ENCODE results near the gene NKAIN1. TPM values are rescaled to one million over a fixed set of nuclear protein-coding genes. Genes with fewer than 3 reads are reported as not detected.

The NKAIN1 gene
- total RNA-seq, 1 experiment from 2014 or later = 1.4 TPM

GRCh38 chr1:31183126-31183525 lies 56.6 kb downstream of the NKAIN1 start:
- no TSS peak for BruUV-seq (replicated peaks)
- Histone ChIP-seq H3K36me3 (ENCODE audit: insufficient read depth, low read length, poor library complexity, severe bottlenecking) (no peaks in the 10 kb centered on the region), H3K4me3 (ENCODE audit: low read depth, low read length, poor library complexity, severe bottlenecking) (no peak overlapping the region), H3K27ac (ENCODE audit: low read depth, low read length, poor library complexity, severe bottlenecking) (no peak overlapping the region), H3K27me3 (replicated peaks; ENCODE audit: insufficient read depth, low read depth, low read length, poor library complexity) (peaks cover 10% of the 10 kb centered on the region), H3K4me1 (ENCODE audit: insufficient read depth, low read length, poor library complexity, severe bottlenecking) (peaks cover 9% of the 10 kb centered on the region), H3K9me3 (ENCODE audit: low read depth, low read length, poor library complexity, severe bottlenecking) (no peaks in the 10 kb centered on the region)
- intact Hi-C loops (cut with micrococcal nuclease; ENCODE audit: unreplicated experiment) = loop anchor here (5.0 kb wide), 1 partner anchor 364 kb away; no protein-coding TSS in a partner anchor
- ChIA-PET POLR2A (ENCODE audit: low non-redundant PET) (no interaction called here), CTCF (interaction anchor here (0.5 to 1.5 kb wide), 4 partner anchors 33 to 606 kb away, joined by 3 to 10 read pairs (median 4); no protein-coding TSS in a partner anchor)
- no peak for TF ChIP-seq EZH2 (IDR thresholded peaks at IDR 0.05; ENCODE audit: borderline replicate concordance, low read depth, low read length, poor library complexity, severe bottlenecking)
- TF ChIP-seq CTCF (conservative IDR thresholded peaks at IDR 0.05; ENCODE audit: low read depth, low read length) = no peak
- DNase-seq (ENCODE audit: low spot score) = no peak

- Histone ChIP-seq H3K4me3 (ENCODE audit: low read depth, low read length, poor library complexity, severe bottlenecking) (no peak overlapping the region), H3K27ac (ENCODE audit: low read depth, low read length, poor library complexity, severe bottlenecking) (no peak overlapping the region), H3K4me1 (ENCODE audit: insufficient read depth, low read length, poor library complexity, severe bottlenecking) (peaks cover 9% of the 10 kb centered on the region), H3K36me3 (ENCODE audit: insufficient read depth, low read length, poor library complexity, severe bottlenecking) (no peaks in the 10 kb centered on the region), H3K9me3 (ENCODE audit: low read depth, low read length, poor library complexity, severe bottlenecking) (no peaks in the 10 kb centered on the region), H3K27me3 (replicated peaks; ENCODE audit: insufficient read depth, low read depth, low read length, poor library complexity) (peaks cover 4% of the 10 kb centered on the region)
- peak; percentile 87 for DNase-seq (ENCODE audit: low spot score)
- intact Hi-C loops (cut with micrococcal nuclease; ENCODE audit: unreplicated experiment) = loop anchor here (5.0 kb wide), 1 partner anchor 365 kb away; no protein-coding TSS in a partner anchor
- TF ChIP-seq CTCF (conservative IDR thresholded peaks at IDR 0.05; ENCODE audit: low read depth, low read length) (no peak; the same call in 1 of the 2 replicates), EZH2 (IDR thresholded peaks at IDR 0.05; ENCODE audit: borderline replicate concordance, low read depth, low read length, poor library complexity, severe bottlenecking) (no peak)
- CTCF ChIA-PET = interaction anchor here (1.7 kb wide), 1 partner anchor 367 kb away, joined by 3 read pairs; no protein-coding TSS in a partner anchor
- POLR2A ChIA-PET (ENCODE audit: low non-redundant PET) = no interaction called here
- BruUV-seq (replicated peaks) = no TSS peak
Measured at GRCh38 chr1:31182352-31182751, 57.3 kb downstream of the NKAIN1 start.

GRCh38 chr1:31181515-31182343 lies 58.0 kb downstream of the NKAIN1 start:
- Histone ChIP-seq H3K27me3 (replicated peaks; ENCODE audit: insufficient read depth, low read depth, low read length, poor library complexity) (no peaks in the 10 kb centered on the region), H3K9me3 (ENCODE audit: low read depth, low read length, poor library complexity, severe bottlenecking) (no peaks in the 10 kb centered on the region), H3K36me3 (ENCODE audit: insufficient read depth, low read length, poor library complexity, severe bottlenecking) (no peaks in the 10 kb centered on the region), H3K27ac (ENCODE audit: low read depth, low read length, poor library complexity, severe bottlenecking) (no peak overlapping the region), H3K4me3 (ENCODE audit: low read depth, low read length, poor library complexity, severe bottlenecking) (no peak overlapping the region), H3K4me1 (ENCODE audit: insufficient read depth, low read length, poor library complexity, severe bottlenecking) (peaks cover 9% of the 10 kb centered on the region)
- intact Hi-C loops (cut with micrococcal nuclease; ENCODE audit: unreplicated experiment) = loop anchor here (5.0 kb wide), 1 partner anchor 366 kb away; no protein-coding TSS in a partner anchor
- CTCF ChIA-PET = interaction anchor here (0.6 to 1.7 kb wide), 4 partner anchors 367 to 608 kb away, joined by 3 to 8 read pairs (median 6); no protein-coding TSS in a partner anchor
- no TSS peak for BruUV-seq (replicated peaks)
- TF ChIP-seq CTCF (conservative IDR thresholded peaks at IDR 0.05; ENCODE audit: low read depth, low read length) = peak; percentile 74
- no peak for TF ChIP-seq EZH2 (IDR thresholded peaks at IDR 0.05; ENCODE audit: borderline replicate concordance, low read depth, low read length, poor library complexity, severe bottlenecking)
- peak; percentile 50 for DNase-seq (ENCODE audit: low spot score)
- POLR2A ChIA-PET (ENCODE audit: low non-redundant PET) = no interaction called here

Data from A673 (cell line).